ENCODE data around the gene NR4A3. TPM values are rescaled to one million over a fixed set of nuclear protein-coding genes. Genes with fewer than 3 reads are reported as not detected.

Gene NR4A3
- polyA plus RNA-seq, 1 of the 3 experiments (the other 2 are of a cell fraction): 1.3 TPM

DNA sequence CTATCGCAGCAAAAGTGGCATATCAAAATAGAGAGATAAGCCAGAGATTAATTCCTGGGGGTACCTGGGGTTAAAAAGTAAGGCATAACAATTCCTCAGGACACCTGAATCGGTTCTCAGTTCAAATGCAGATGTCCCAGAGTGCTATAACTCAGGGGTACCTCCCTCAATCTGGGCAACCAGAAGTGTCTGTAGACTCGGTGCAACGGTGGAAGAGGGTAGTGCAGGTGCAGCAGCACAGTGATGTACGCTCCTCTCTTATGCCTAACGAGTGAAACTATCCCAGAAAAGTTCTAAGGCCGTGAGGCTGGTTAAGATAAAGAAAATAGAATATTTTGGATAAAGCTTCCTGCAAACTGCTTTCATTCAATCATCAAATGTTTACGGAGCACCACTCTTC lies 7.9 kb upstream of the NR4A3 start:
- Histone ChIP-seq H3K4me1 (ENCODE audit: control insufficient read depth in 1 of 2, insufficient read depth in 2 of 2, low read depth in 1 of 2, low read length in 1 of 2) (peaks cover 26% of the 10 kb centered on the region in 2 experiments; a peak in 3 of 4 replicates), H3K9me2 (no peaks in the 10 kb centered on the region), H3K4me3 (ENCODE audit: low read depth in 2 of 2, low read length in 1 of 2) (no peak overlapping the region), H3K4me2 (no peak overlapping the region), H3K36me3 (replicated peaks in 1 of 2; ENCODE audit: control insufficient read depth in 1 of 2, insufficient read depth in 2 of 2, low read length in 1 of 2) (peaks cover 0 to 2% of the 10 kb centered on the region in 2 experiments), H2AFZ (ENCODE audit: low read depth) (no peak overlapping the region), H3K79me2 (ENCODE audit: insufficient read depth) (peaks cover 17% of the 10 kb centered on the region), H3K9me3 (no peaks in the 10 kb centered on the region), H3F3A (replicated peaks; ENCODE audit: insufficient read depth) (peaks cover 3% of the 10 kb centered on the region), H4K20me1 (ENCODE audit: insufficient read depth) (no peaks in the 10 kb centered on the region), H3K27ac (ENCODE audit: low read depth in 2 of 2, low read length in 1 of 2) (no peak overlapping the region; a peak in 1 of 4 replicates), H3K27me3 (ENCODE audit: insufficient read depth) (no peaks in the 10 kb centered on the region), H3K9ac (no peak overlapping the region)
- no peak for TF ChIP-seq ELF1 (IDR thresholded peaks at IDR 0.05)
- TF ChIP-seq, protein P1, sequence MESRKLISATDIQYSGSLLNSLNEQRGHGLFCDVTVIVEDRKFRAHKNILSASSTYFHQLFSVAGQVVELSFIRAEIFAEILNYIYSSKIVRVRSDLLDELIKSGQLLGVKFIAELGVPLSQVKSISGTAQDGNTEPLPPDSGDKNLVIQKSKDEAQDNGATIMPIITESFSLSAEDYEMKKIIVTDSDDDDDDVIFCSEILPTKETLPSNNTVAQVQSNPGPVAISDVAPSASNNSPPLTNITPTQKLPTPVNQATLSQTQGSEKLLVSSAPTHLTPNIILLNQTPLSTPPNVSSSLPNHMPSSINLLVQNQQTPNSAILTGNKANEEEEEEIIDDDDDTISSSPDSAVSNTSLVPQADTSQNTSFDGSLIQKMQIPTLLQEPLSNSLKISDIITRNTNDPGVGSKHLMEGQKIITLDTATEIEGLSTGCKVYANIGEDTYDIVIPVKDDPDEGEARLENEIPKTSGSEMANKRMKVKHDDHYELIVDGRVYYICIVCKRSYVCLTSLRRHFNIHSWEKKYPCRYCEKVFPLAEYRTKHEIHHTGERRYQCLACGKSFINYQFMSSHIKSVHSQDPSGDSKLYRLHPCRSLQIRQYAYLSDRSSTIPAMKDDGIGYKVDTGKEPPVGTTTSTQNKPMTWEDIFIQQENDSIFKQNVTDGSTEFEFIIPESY (IDR thresholded peaks at IDR 0.05; ENCODE audit: borderline replicate concordance, low read depth): no peak
- no peak for TF ChIP-seq RXRA (IDR thresholded peaks at IDR 0.05; ENCODE audit: borderline replicate concordance, low read depth)
- TF ChIP-seq, protein P2, sequence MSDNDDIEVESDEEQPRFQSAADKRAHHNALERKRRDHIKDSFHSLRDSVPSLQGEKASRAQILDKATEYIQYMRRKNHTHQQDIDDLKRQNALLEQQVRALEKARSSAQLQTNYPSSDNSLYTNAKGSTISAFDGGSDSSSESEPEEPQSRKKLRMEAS (IDR thresholded peaks at IDR 0.05; ENCODE audit: low read depth): no peak
- no peak for TF ChIP-seq RCOR1 (IDR thresholded peaks at IDR 0.05; ENCODE audit: low read length)
- no peak for TF ChIP-seq IRF3 (IDR thresholded peaks at IDR 0.05; ENCODE audit: low read depth, low read length)
- TF ChIP-seq GABPA (IDR thresholded peaks at IDR 0.05; ENCODE audit: low read depth): no peak
- no peak for TF ChIP-seq SMC3 (IDR thresholded peaks at IDR 0.05; ENCODE audit: low read depth, low read length)
- TF ChIP-seq POLR2AphosphoS5 (IDR thresholded peaks at IDR 0.05; ENCODE audit: low read depth, low read length): no peak
- no peak for TF ChIP-seq RFX5 (IDR thresholded peaks at IDR 0.05; ENCODE audit: low read length)
- no peak for TF ChIP-seq REST (IDR thresholded peaks at IDR 0.05; ENCODE audit: low read depth, low read length)
- ChIA-PET POLR2A (no interaction called here), CTCF (no interaction called here)
- no peak for DNase-seq
- WGBS (ENCODE audit: low lambda C conversion rate): 90% methylated on average over 8 of the region's 8 CpGs
